PC-3 (cell line): ENCODE measurements around the gene DHDDS. TPM values are rescaled to one million over a fixed set of nuclear protein-coding genes. Genes with fewer than 3 reads are reported as not detected.

Experiments used
- ATAC-seq: fragments of 200-7000 bp; cut with Tn5 transposase; 2 replicates; pipeline ENCODE4 v1.9.1; 2020; ENCODE audit warnings: mild to moderate bottlenecking, moderate library complexity
- BruUV-seq: library from RNA; stranded (reverse); fragments of 400-500 nt; replicated peaks from 2 replicates; lab custom pipeline; 2021; lab: Mats Ljungman, UMichigan
- CTCF ChIA-PET: fragments of 300-600 bp; sonication (Branson Sonifier 250); formaldehyde crosslinking; loops from one replicate; lab custom pipeline; 2022; ENCODE audit warnings: antibody characterized with exemption; lab: Charles Lee
- POLR2A ChIA-PET: fragments of 300-600 bp; sonication (Branson Sonifier 250); formaldehyde crosslinking; loops from one replicate; lab custom pipeline; 2022; ENCODE audit warnings: antibody characterized with exemption; ENCODE audit not compliant: unreplicated experiment; lab: Charles Lee
- DNase-seq: peaks from one replicate; pipeline ENCODE4 v3.0.0-alpha.2; 2015
- H2AFZ ChIP-seq: fragments of 300-600 bp; sonication (generic); 2 replicates; pipeline ENCODE4 v1.6.0; 2016; ENCODE audit warnings: antibody characterized with exemption, low read length
- H3F3A ChIP-seq: fragments of 300-600 bp; sonication (generic); one replicate; pipeline ENCODE4 v1.6.0; 2017; ENCODE audit warnings: antibody characterized with exemption, low read length, control low read depth, mild to moderate bottlenecking; ENCODE audit not compliant: unreplicated experiment
- H3K27ac ChIP-seq: fragments of 300-600 bp; sonication (generic); 2 replicates; pipeline ENCODE4 v1.5.1; 2016; ENCODE audit warnings: mild to moderate bottlenecking, low read length
- H3K27me3 ChIP-seq: fragments of 300-600 bp; sonication (generic); 2 replicates; pipeline ENCODE4 v1.6.1; 2016; ENCODE audit warnings: low read length, mixed read lengths
- H3K36me3 ChIP-seq: fragments of 300-600 bp; sonication (generic); 2 replicates; pipeline ENCODE4 v1.6.1; 2016; ENCODE audit warnings: low read depth, mixed run types, low read length, mixed read lengths
- H3K4me1 ChIP-seq: fragments of 300-600 bp; sonication (generic); 2 replicates; pipeline ENCODE4 v1.5.1; 2016; ENCODE audit warnings: low read length; ENCODE audit not compliant: insufficient read depth
- H3K4me2 ChIP-seq: fragments of 300-600 bp; sonication (generic); 2 replicates; pipeline ENCODE4 v1.6.0; 2016; ENCODE audit warnings: low read length
- H3K4me3 ChIP-seq: fragments of 300-600 bp; sonication (generic); 2 replicates; pipeline ENCODE4 v1.5.1; 2016; ENCODE audit warnings: mild to moderate bottlenecking, low read length, mixed read lengths
- H3K79me2 ChIP-seq: fragments of 300-600 bp; sonication (generic); 2 replicates; pipeline ENCODE4 v1.6.1; 2017; ENCODE audit warnings: low read length, mixed read lengths
- H3K9ac ChIP-seq: fragments of 300-600 bp; sonication (generic); 2 replicates; pipeline ENCODE4 v1.6.0; 2016; ENCODE audit warnings: mild to moderate bottlenecking, low read length
- H3K9me2 ChIP-seq: fragments of 300-600 bp; sonication (generic); replicated peaks from 2 replicates; pipeline ENCODE4 v1.6.1; 2016; ENCODE audit warnings: mixed run types, low read length, mixed read lengths
- H3K9me3 ChIP-seq: fragments of 300-600 bp; sonication (generic); 2 replicates; pipeline ENCODE4 v1.6.1; 2016; ENCODE audit warnings: low read length, mixed read lengths
- H4K20me1 ChIP-seq: fragments of 300-600 bp; sonication (generic); 2 replicates; pipeline ENCODE4 v1.6.1; 2016; ENCODE audit warnings: low read length, mixed read lengths
- EZH2 ChIP-seq: fragments of 300-600 bp; sonication (generic); IDR thresholded peaks from one replicate; pipeline ENCODE4 v1.6.1; 2017; ENCODE audit warnings: antibody characterized with exemption, mild to moderate bottlenecking, low read length; ENCODE audit not compliant: unreplicated experiment
- EZH2phosphoT487 ChIP-seq: fragments of 300-600 bp; sonication (generic); IDR thresholded peaks from 2 replicates; pipeline ENCODE4 v1.6.1; 2018; ENCODE audit warnings: mild to moderate bottlenecking, antibody characterized with exemption, low read length, borderline replicate concordance
- intact Hi-C: fragments of 100-400 bp; cut with micrococcal nuclease; formaldehyde crosslinking; loops from 2 replicates; pipeline ENCODE4 v1.9.0; 2023
- total RNA-seq: library from RNA; depleted of rRNA; stranded (reverse); fragments of >200 nt; gene quantifications from 2 replicates; pipeline ENCODE4 v1.2.3, GENCODE V29; 2014
- TF ChIP-seq, protein P1 (sequence below): fragments of 300-600 bp; sonication (generic); conservative IDR thresholded peaks from 2 replicates; pipeline ENCODE4 v1.5.1; 2017; ENCODE audit warnings: antibody characterized with exemption, low read depth, mild to moderate bottlenecking, low read length

The DHDDS gene
- total RNA-seq, 1 experiment from 2014 or later, result 49.6 TPM

DNA sequence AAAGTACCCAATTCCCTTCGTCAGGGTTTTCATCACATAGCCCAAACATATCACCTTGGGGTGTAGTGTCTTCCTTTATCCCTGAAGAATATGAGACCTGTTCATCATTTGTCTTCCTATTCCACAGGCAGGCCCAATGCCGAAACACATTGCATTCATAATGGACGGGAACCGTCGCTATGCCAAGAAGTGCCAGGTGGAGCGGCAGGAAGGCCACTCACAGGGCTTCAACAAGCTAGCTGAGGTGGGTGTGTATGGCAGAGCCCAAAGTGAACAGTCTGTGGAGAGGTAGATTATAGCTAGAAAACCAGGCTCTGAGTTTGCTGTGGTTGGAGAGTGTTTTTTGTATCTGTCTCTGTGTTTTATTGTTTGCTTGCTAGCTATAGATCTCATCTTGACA, 5.9 kb downstream of the DHDDS start:
- H3K27ac ChIP-seq, result no peak overlapping the region
- TF ChIP-seq, protein P1, sequence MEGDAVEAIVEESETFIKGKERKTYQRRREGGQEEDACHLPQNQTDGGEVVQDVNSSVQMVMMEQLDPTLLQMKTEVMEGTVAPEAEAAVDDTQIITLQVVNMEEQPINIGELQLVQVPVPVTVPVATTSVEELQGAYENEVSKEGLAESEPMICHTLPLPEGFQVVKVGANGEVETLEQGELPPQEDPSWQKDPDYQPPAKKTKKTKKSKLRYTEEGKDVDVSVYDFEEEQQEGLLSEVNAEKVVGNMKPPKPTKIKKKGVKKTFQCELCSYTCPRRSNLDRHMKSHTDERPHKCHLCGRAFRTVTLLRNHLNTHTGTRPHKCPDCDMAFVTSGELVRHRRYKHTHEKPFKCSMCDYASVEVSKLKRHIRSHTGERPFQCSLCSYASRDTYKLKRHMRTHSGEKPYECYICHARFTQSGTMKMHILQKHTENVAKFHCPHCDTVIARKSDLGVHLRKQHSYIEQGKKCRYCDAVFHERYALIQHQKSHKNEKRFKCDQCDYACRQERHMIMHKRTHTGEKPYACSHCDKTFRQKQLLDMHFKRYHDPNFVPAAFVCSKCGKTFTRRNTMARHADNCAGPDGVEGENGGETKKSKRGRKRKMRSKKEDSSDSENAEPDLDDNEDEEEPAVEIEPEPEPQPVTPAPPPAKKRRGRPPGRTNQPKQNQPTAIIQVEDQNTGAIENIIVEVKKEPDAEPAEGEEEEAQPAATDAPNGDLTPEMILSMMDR, result no peak
- TF ChIP-seq EZH2phosphoT487, result no peak
- no peak for TF ChIP-seq EZH2
- BruUV-seq, result no TSS peak
- H3K9ac ChIP-seq, result no peak overlapping the region
- H3K9me2 ChIP-seq, result no peaks in the 10 kb centered on the region
- H3K4me1 ChIP-seq, result peaks cover 14% of the 10 kb centered on the region
- no peaks in the 10 kb centered on the region for H3K9me3 ChIP-seq
- H3K36me3 ChIP-seq, result peaks cover 36% of the 10 kb centered on the region
- H3K79me2 ChIP-seq, result peaks cover 14% of the 10 kb centered on the region
- H3F3A ChIP-seq, result no peaks in the 10 kb centered on the region
- intact Hi-C loops, result no loop called here
- DNase-seq, result no peak
- no peaks in the 10 kb centered on the region for H4K20me1 ChIP-seq
- ChIA-PET CTCF (no interaction called here), POLR2A (interaction anchor here (0.6 kb wide), 1 partner anchor 1126 kb away, joined by 3 read pairs; no protein-coding TSS in a partner anchor)
- H2AFZ ChIP-seq, result no peak overlapping the region
- no peak overlapping the region for H3K4me2 ChIP-seq
- H3K4me3 ChIP-seq, result no peak overlapping the region
- no peaks in the 10 kb centered on the region for H3K27me3 ChIP-seq
- ATAC-seq, result no peak

DNA sequence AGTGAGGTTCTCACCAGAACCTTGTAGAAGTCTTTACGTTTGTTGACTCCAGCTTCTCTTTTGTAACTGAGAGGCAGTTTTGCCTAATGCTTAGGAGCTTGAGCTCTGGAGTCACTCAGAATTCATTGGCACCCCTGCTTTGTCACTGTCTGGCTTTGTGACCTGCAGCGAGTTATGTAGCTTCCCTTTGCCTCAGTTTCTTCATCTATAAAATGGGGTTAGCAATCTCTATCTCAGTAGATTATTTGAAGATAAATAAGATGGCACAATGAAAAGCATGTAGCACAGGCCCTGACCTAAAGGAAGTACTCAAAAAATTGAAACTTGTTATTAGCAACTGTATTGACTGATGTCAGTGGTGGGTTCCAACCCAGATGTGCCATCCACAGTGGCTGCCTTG, 8.1 kb downstream of the DHDDS start:
- H3K36me3 ChIP-seq, result peaks cover 51% of the 10 kb centered on the region

DNA sequence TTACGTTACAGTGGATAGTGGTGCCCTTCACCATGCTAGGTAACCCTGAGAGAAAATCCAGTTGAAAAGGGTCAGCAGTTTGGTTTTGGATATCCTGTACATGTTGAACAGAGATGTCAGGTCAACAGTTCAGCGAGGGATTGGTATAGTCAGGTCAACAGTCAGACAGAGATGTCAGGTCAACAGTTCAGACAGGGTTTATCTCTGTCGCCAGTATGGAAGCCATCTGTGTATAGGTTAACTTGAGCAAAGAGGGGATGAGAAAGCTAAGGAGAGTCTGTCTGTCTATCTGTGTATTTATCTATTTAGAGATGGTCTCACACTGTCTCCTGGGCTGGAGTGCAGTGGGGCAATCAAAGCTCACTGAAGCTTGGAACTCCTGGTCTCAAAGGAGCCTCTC, 17.7 kb downstream of the DHDDS start:
- Histone ChIP-seq H2AFZ (no peak overlapping the region), H3K4me1 (no peaks in the 10 kb centered on the region), H3K4me2 (no peak overlapping the region), H3F3A (no peaks in the 10 kb centered on the region), H3K9ac (no peak overlapping the region), H3K79me2 (no peaks in the 10 kb centered on the region), H3K4me3 (no peak overlapping the region), H3K27ac (no peak overlapping the region), H3K9me2 (no peaks in the 10 kb centered on the region), H3K27me3 (no peaks in the 10 kb centered on the region), H3K9me3 (no peaks in the 10 kb centered on the region), H4K20me1 (no peaks in the 10 kb centered on the region), H3K36me3 (peaks cover 28% of the 10 kb centered on the region)
- ChIA-PET POLR2A (no interaction called here), CTCF (no interaction called here)
- TF ChIP-seq, protein P1, result no peak
- TF ChIP-seq EZH2 (no peak), EZH2phosphoT487 (no peak)
- DNase-seq (no peak), ATAC-seq (no peak)
- BruUV-seq, result no TSS peak
- intact Hi-C loops, result no loop called here

More for the DNA sequence above, 8.1 kb downstream of the DHDDS start:
- H3K9me2 ChIP-seq, result no peaks in the 10 kb centered on the region
- H3K27ac ChIP-seq, result no peak overlapping the region
- intact Hi-C loops, result no loop called here
- H3K9me3 ChIP-seq, result no peaks in the 10 kb centered on the region
- H3K4me2 ChIP-seq, result no peak overlapping the region
- no peaks in the 10 kb centered on the region for H3K4me1 ChIP-seq
- ChIA-PET POLR2A (no interaction called here), CTCF (no interaction called here)
- no peak for DNase-seq
- no peak overlapping the region for H3K4me3 ChIP-seq
- BruUV-seq, result no TSS peak
- no peak overlapping the region for H3K9ac ChIP-seq
- no peaks in the 10 kb centered on the region for H3F3A ChIP-seq
- H4K20me1 ChIP-seq, result no peaks in the 10 kb centered on the region
- no peak overlapping the region for H2AFZ ChIP-seq
- no peaks in the 10 kb centered on the region for H3K27me3 ChIP-seq
- TF ChIP-seq, protein P1, result no peak
- TF ChIP-seq EZH2phosphoT487 (no peak), EZH2 (no peak)
- no peak for ATAC-seq
- no peaks in the 10 kb centered on the region for H3K79me2 ChIP-seq
